ENCODE results near the gene EDC4.

The EDC4 gene

DNA sequence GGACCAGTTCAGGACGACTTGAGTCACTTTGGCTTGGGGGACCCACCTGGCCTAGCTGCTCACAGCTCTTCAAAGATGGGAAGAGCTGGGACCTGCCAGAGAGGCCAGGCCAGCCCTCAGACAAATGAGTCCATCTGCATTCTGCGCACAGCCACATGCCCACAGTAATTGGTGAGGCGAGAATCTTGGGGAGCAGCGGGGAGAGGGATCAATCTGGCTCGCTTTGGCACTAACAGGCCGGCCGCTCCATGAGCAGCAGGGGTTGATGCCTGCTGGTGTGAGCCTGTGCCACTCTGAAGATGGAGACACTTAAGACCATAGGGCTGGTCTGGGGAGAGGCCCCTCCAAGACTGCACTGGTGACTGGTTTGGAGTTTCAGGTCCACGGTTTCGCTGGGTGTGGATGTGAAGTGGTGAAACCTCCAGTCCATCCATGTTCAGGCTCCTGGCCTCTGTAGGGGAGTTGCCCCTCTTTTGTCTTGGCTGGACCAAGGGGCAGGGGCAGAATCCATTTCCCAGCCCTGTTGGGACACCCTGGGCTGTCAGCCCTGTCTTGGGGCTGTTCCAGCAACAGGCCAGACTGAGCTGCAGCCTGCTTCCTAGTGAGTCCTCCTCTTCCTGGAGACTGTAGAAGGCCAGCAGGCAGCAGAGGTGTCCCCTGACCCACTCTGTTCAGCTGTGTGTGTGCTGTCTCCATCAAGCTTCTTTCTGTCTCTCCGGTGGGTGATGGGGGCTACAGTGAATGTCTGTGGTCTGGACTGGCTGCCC, 51.5 kb downstream of the EDC4 start:
- Histone ChIP-seq H3K36me3 (ENCODE audit: control insufficient read depth, insufficient read depth, low read length) (peaks cover 27% of the 10 kb centered on the region), H3K9ac (ENCODE audit: low read length) (no peak overlapping the region)

DNA sequence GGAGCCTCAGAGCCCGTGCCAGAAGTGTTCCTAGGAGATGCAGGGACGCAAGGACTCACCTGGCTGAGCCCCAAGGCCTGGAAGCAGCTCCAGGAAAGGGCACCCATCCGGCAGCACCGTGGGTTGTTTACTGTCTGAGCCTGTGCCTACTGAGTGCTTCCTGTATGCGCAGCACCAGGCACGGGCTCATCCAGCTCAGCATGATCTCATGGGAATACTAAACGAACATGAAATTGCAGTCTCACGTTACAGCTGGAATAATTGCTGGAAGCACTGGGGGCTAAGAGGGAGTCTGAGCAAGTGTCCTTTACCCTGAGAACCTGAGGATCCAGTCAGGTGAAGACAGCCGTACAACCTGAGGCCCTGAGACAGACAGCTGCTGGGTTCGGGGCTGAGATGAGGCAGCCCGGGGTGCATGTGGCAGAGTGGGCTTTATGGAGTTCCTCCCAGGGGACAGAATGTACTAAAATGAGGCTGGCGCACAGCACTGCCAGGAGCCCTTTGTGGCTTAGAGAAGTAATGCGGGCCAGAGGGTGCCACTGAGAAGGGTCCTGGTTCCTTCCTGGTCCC, 53.4 kb downstream of the EDC4 start:
- H3K4me1 ChIP-seq (ENCODE audit: control insufficient read depth, insufficient read depth, low read length): peaks cover 11% of the 10 kb centered on the region
- H3K27me3 ChIP-seq (ENCODE audit: control insufficient read depth, insufficient read depth, low read length): no peaks in the 10 kb centered on the region
- H3K4me3 ChIP-seq (ENCODE audit: low read depth, low read length): no peak overlapping the region
- H3K9me3 ChIP-seq (ENCODE audit: control insufficient read depth, insufficient read depth, low read depth, low read length): no peaks in the 10 kb centered on the region
- peak overlapping the region; percentile 35 for H3K9ac ChIP-seq (ENCODE audit: low read length)
- peaks cover 30% of the 10 kb centered on the region for H3K36me3 ChIP-seq (ENCODE audit: control insufficient read depth, insufficient read depth, low read length)
- no peak overlapping the region for H3K27ac ChIP-seq (ENCODE audit: low read depth, low read length)

More for the DNA sequence above, 51.5 kb downstream of the EDC4 start:
- Histone ChIP-seq H3K4me3 (ENCODE audit: low read depth, low read length) (no peak overlapping the region), H3K9me3 (ENCODE audit: control insufficient read depth, insufficient read depth, low read depth, low read length) (no peaks in the 10 kb centered on the region), H3K4me1 (ENCODE audit: control insufficient read depth, insufficient read depth, low read length) (peaks cover 11% of the 10 kb centered on the region), H3K27ac (ENCODE audit: low read depth, low read length) (no peak overlapping the region), H3K27me3 (ENCODE audit: control insufficient read depth, insufficient read depth, low read length) (no peaks in the 10 kb centered on the region)

DNA sequence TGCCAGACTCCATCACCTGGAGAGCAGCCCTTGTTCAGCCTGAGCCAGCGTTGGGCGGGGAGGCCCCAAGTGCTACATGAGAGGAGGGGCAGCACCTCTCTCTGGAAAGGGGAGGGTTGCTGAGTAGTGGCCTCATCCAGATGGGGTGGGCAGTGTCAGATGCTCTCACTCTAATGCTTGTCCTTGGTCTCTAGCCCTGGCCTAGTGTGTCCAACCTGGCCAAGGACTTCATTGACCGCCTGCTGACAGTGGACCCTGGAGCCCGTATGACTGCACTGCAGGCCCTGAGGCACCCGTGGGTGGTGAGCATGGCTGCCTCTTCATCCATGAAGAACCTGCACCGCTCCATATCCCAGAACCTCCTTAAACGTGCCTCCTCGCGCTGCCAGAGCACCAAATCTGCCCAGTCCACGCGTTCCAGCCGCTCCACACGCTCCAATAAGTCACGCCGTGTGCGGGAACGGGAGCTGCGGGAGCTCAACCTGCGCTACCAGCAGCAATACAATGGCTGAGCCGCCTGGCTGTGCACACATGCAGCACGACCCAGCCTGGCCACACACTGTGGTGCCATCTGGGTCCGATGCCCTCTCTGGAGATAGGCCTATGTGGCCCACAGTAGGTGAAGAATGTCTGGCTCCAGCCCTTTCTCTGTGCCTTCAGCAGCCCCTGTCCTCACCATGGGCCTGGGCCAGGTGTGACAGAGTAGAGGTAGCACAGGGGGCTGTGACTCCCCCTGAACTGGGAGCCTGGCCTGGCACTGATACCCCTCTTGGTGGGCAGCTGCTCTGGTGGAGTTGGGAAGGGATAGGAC, 54.5 kb downstream of the EDC4 start:
- Histone ChIP-seq H3K9me3 (ENCODE audit: control insufficient read depth, insufficient read depth, low read depth, low read length) (no peaks in the 10 kb centered on the region), H3K27me3 (ENCODE audit: control insufficient read depth, insufficient read depth, low read length) (no peaks in the 10 kb centered on the region), H3K4me1 (ENCODE audit: control insufficient read depth, insufficient read depth, low read length) (peaks cover 11% of the 10 kb centered on the region), H3K4me3 (ENCODE audit: low read depth, low read length) (no peak overlapping the region), H3K27ac (ENCODE audit: low read depth, low read length) (no peak overlapping the region), H3K36me3 (ENCODE audit: control insufficient read depth, insufficient read depth, low read length) (peaks cover 32% of the 10 kb centered on the region), H3K9ac (ENCODE audit: low read length) (no peak overlapping the region)

DNA sequence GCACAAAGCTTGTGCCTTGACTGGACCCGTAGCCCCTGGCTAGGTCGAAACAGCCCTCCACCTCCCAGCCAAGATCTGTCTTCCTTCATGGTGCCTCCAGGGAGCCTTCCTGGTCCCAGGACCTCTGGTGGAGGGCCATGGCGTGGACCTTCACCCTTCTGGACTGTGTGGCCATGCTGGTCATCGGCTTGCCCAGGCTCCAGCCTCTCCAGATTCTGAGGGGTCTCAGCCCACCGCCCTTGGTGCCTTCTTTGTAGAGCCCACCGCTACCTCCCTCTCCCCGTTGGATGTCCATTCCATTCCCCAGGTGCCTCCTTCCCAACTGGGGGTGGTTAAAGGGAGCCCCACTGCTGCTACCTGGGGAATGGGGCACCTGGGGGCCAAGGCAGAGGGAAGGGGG, 55.3 kb downstream of the EDC4 start:
- no peaks in the 10 kb centered on the region for H3K27me3 ChIP-seq (ENCODE audit: control insufficient read depth, insufficient read depth, low read length)
- H3K9me3 ChIP-seq (ENCODE audit: control insufficient read depth, insufficient read depth, low read depth, low read length): no peaks in the 10 kb centered on the region
- peaks cover 11% of the 10 kb centered on the region for H3K4me1 ChIP-seq (ENCODE audit: control insufficient read depth, insufficient read depth, low read length)
- H3K27ac ChIP-seq (ENCODE audit: low read depth, low read length): no peak overlapping the region
- no peak overlapping the region for H3K9ac ChIP-seq (ENCODE audit: low read length)
- peaks cover 32% of the 10 kb centered on the region for H3K36me3 ChIP-seq (ENCODE audit: control insufficient read depth, insufficient read depth, low read length)
- H3K4me3 ChIP-seq (ENCODE audit: low read depth, low read length): no peak overlapping the region

DNA sequence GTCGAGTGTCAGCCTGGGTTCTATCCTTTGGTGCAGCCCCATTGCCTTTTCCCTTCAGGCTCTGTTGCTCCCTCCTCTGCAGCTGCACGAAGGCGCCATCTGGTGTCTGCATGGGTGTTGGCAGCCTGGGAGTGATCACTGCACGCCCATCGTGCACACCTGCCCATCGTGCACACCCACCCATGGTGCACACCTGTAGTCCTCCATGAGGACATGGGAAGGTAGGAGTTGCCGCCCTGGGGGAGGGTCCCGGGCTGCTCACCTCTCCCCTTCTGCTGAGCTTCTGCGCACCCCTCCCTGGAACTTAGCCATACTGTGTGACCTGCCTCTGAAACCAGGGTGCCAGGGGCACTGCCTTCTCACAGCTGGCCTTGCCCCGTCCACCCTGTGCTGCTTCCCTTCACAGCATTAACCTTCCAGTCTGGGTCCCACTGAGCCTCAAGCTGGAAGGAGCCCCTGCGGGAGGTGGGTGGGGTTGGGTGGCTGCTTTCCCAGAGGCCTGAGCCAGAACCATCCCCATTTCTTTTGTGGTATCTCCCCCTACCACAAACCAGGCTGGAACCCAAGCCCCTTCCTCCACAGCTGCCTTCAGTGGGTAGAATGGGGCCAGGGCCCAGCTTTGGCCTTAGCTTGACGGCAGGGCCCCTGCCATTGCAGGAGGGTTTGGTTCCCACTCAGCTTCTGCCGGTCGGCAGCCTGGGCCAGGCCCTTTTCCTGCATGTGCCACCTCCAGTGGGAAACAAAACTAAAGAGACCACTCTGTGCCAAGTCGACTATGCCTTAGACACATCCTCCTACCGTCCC, 55.9 kb downstream of the EDC4 start:
- H3K4me1 ChIP-seq (ENCODE audit: control insufficient read depth, insufficient read depth, low read length): peaks cover 11% of the 10 kb centered on the region
- no peaks in the 10 kb centered on the region for H3K27me3 ChIP-seq (ENCODE audit: control insufficient read depth, insufficient read depth, low read length)
- peaks cover 28% of the 10 kb centered on the region for H3K36me3 ChIP-seq (ENCODE audit: control insufficient read depth, insufficient read depth, low read length)
- H3K9ac ChIP-seq (ENCODE audit: low read length): no peak overlapping the region
- no peak overlapping the region for H3K4me3 ChIP-seq (ENCODE audit: low read depth, low read length)
- no peaks in the 10 kb centered on the region for H3K9me3 ChIP-seq (ENCODE audit: control insufficient read depth, insufficient read depth, low read depth, low read length)
- H3K27ac ChIP-seq (ENCODE audit: low read depth, low read length): no peak overlapping the region

DNA sequence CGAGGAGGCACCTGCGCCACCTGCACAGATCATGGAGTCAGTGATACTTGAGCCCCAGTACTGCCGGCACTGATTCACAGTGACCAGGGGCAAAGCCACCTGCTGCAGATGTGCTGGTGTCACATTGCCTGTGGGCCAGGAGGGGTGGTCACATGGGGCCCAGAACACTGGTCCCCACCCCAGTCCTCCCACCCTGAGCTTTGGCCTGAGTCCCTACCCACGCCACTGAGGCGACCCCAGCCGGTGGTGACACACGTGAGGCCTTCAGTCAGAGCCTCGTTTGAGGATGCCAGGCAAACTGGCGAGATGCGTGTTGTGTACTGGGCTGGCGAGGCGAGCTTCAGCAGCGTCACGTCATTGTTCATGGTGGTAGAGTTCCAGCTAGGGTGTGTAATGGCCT, 57.3 kb downstream of the EDC4 start:
- no peaks in the 10 kb centered on the region for H3K27me3 ChIP-seq (ENCODE audit: control insufficient read depth, insufficient read depth, low read length)
- no peak overlapping the region for H3K27ac ChIP-seq (ENCODE audit: low read depth, low read length)
- no peaks in the 10 kb centered on the region for H3K9me3 ChIP-seq (ENCODE audit: control insufficient read depth, insufficient read depth, low read depth, low read length)
- H3K4me1 ChIP-seq (ENCODE audit: control insufficient read depth, insufficient read depth, low read length): peaks cover 22% of the 10 kb centered on the region
- no peak overlapping the region for H3K4me3 ChIP-seq (ENCODE audit: low read depth, low read length)
- H3K9ac ChIP-seq (ENCODE audit: low read length): no peak overlapping the region
- peaks cover 29% of the 10 kb centered on the region for H3K36me3 ChIP-seq (ENCODE audit: control insufficient read depth, insufficient read depth, low read length)

DNA sequence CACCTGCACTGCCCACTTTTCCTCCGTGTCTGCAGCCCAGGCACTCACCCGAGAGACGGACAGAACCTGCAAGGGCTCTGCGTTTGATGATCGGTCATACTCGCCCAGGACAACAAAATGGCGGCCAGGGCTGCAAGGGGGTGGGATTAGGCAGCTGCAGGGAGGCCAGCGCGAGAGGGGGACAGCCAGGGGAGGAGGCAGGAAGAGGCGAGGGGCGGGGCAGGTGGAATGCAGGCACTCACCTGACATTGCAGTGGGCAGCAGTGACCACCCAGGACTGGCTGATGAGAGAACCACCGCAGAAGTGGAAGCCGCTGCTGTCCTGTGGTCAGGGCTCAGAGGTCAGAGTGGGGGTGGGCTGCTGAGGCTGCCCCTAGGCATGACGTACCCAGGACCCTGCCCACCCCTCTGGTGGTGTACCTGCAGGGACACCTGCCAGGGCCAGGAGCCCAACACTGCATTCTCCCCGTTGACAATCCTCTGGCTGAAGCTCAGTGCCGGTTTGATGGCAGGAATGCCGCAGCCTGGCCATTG, 57.9 kb downstream of the EDC4 start:
- Histone ChIP-seq H3K36me3 (ENCODE audit: control insufficient read depth, insufficient read depth, low read length) (peaks cover 29% of the 10 kb centered on the region), H3K4me3 (ENCODE audit: low read depth, low read length) (no peak overlapping the region), H3K27ac (ENCODE audit: low read depth, low read length) (no peak overlapping the region), H3K4me1 (ENCODE audit: control insufficient read depth, insufficient read depth, low read length) (peaks cover 19% of the 10 kb centered on the region), H3K27me3 (ENCODE audit: control insufficient read depth, insufficient read depth, low read length) (no peaks in the 10 kb centered on the region), H3K9me3 (ENCODE audit: control insufficient read depth, insufficient read depth, low read depth, low read length) (no peaks in the 10 kb centered on the region), H3K9ac (ENCODE audit: low read length) (no peak overlapping the region)
